ENCODE results near the gene PSMA2.
"Not testable (repeated sequence)": the region's sequence is repeated elsewhere in the genome, so short reads cannot be mapped to it uniquely, and the experiment has no call there.

Gene PSMA2

DNA sequence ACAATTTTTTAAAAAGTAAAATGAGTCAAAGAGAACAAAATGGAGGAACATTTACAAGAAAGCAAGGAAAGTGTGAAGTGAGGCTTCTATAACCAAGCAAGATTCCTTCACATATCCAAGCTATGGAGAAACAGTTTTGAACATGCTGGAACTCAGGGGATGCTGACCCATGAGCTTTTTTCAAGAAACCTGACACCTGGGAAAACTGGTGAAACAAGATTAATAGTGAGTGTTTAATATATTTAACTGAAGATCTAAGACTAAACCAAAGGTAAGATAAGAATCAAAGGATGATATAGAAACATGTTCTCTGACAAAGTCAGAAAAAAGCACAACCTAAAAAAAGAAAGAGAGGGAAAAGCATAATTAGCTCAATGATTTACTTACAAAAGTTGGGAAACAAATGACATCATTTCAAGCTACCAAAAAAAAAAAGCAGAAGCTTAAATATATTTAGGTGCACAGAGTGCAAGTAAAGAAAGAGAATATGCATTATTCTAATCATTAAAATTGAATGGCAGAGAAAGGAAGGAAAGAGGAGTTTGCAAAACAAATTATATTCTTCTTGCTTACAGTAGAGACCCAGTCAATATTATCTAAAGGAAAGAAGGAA is 45.0 kb downstream of the PSMA2 start:
- no peak overlapping the region for H3K4me3 ChIP-seq (ENCODE audit: low read depth, low read length)
- no peak for TF ChIP-seq CTCF (IDR thresholded peaks at IDR 0.05; ENCODE audit: borderline replicate concordance, insufficient read depth, low read depth, low read length)

DNA sequence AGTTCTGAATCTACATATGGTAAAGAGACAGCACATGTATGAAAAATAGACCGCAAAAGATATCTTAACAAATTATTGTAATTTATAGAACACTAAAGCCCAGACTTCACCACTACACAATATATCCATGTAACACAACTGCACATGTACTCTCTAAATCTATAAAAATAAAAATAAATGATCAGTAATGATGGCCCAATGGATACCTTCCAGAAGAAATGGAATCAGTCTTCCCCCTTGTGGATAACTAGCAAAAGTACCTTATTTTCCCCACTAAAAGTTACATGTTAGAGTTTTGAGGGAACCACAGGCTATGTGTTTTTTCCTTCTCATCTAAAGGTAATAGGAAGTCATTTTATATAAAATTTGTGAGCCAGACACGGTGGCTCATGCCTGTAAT is 45.8 kb downstream of the PSMA2 start:
- TF ChIP-seq CTCF (IDR thresholded peaks at IDR 0.05; ENCODE audit: borderline replicate concordance, insufficient read depth, low read depth, low read length): no peak
- no peak overlapping the region for H3K4me3 ChIP-seq (ENCODE audit: low read depth, low read length)

DNA sequence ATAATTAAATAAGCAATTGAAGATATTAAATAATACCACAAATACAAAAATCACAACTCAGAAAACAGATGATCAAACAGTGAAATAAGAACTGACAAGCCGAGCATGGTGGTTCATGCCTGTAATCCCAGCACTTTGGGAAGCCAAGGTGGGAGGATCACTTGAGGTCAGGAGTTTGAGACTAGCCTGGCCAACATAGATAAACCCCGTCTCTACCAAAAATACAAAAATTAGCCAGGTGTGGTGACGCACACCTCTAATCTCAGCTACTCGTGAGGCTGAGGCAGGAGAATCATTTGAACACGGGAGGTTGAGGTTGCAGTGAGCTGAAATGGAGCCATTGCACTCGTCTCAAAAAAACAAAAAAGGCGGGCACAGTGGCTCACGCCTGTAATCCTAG is 46.8 kb downstream of the PSMA2 start:
- H3K4me3 ChIP-seq (ENCODE audit: low read depth, low read length): not testable (repeated sequence)

DNA sequence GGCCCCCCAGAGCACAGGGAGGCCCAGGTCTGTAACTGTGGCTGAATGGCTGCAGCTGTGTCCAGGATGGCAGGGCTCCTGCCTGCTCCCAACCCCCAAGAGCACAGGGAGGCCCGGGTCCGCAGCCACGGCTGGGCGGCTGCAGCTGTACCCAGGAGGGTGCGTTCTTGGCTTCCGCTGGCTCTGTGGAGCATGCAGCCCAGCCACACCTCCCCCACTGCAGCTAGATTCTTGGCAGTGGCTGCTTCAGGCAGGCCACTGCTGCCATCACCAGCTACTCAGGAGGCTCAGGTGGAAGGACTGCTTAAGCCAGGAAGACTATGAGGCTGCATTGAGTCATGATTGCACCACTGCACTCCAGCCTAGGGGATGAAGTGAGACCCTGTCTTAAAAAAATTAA is 48.0 kb downstream of the PSMA2 start:
- TF ChIP-seq CTCF (IDR thresholded peaks at IDR 0.05; ENCODE audit: borderline replicate concordance, insufficient read depth, low read depth, low read length): no peak
- no peak overlapping the region for H3K4me3 ChIP-seq (ENCODE audit: low read depth, low read length)

GRCh38 chr7:42880392-42880791 is 51.6 kb downstream of the PSMA2 start:
- TF ChIP-seq CTCF (IDR thresholded peaks at IDR 0.05; ENCODE audit: borderline replicate concordance, insufficient read depth, low read depth, low read length): no peak
- H3K4me3 ChIP-seq (ENCODE audit: low read depth, low read length): no peak overlapping the region

DNA sequence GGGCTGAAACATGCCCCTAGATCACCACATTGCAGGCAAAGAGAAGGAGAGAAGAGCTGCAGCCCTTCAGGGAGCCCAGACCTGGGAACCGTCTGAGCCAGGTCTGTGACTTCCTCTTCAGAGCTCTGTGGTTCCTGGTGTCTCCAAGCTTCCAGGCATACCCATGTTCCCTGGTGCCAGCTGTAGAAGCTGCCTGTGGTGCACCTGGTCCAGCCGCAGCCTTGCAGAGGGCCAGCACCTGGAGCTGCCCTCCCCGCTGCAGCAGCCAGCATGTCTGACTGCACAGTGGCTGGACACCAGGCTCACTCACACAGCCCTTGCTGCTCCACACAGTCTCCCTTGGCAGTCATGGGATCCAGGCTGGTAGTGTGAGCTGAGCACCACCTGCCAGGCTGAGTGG is 53.7 kb downstream of the PSMA2 start:
- no peak for TF ChIP-seq CTCF (IDR thresholded peaks at IDR 0.05; ENCODE audit: borderline replicate concordance, insufficient read depth, low read depth, low read length)
- no peak overlapping the region for H3K4me3 ChIP-seq (ENCODE audit: low read depth, low read length)

DNA sequence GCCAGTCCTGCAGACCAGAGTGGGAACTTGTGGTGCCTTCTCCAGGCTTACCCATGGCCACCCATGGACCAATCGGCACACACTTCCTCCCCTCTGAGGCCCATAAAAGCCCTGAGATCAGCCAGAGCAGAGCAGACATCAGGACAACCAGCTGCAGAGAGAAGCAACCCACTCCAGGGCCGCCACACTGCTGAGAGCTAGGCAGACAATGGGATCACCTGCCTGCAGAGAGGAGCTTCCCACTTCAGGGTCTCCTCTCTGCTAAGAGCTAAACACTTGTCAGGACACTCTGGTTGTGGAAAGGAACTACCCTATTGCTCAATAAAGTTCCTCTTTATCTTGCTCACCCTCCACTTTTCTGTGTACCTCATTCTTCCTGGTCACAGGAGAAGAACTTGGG is 54.1 kb downstream of the PSMA2 start:
- TF ChIP-seq CTCF (IDR thresholded peaks at IDR 0.05; ENCODE audit: borderline replicate concordance, insufficient read depth, low read depth, low read length): no peak
- H3K4me3 ChIP-seq (ENCODE audit: low read depth, low read length): no peak overlapping the region

Data from GM12875 (cell line).